Measurements from ENCODE around the gene IFT20. TPM values are rescaled to one million over a fixed set of nuclear protein-coding genes. Genes with fewer than 3 reads are reported as not detected.

Gene IFT20
- total and polyA plus RNA-seq, 2 of the 13 experiments (the other 11 are each of a cell fraction or from before 2014, with no cell fraction given), result 28.0 to 37.8 TPM

GRCh38 chr17:28350271-28350670 lies 15.0 kb upstream of the IFT20 start:
- DNase-seq (ENCODE audit: low spot score), result no peak
- Histone ChIP-seq H3K4me1 (ENCODE audit: insufficient read depth, low read length) (peaks cover 36% of the 10 kb centered on the region), H3K79me2 (ENCODE audit: insufficient read depth, low read length) (peaks cover 4% of the 10 kb centered on the region), H2AFZ (ENCODE audit: low read length) (no peak overlapping the region), H3K9me3 (ENCODE audit: low read length) (no peaks in the 10 kb centered on the region), H3K27ac (ENCODE audit: extremely low read length, insufficient read depth, low read length) (no peak overlapping the region), H3K27me3 (ENCODE audit: control insufficient read depth in 1 of 2, insufficient read depth in 2 of 2, low read length in 2 of 2) (no peaks in the 10 kb centered on the region), H3K4me3 (replicated peaks in 1 of 3; ENCODE audit: insufficient read depth in 1 of 3, low read depth in 2 of 3, low read length in 3 of 3) (no peak overlapping the region), H3K4me2 (ENCODE audit: low read depth, low read length) (no peak overlapping the region), H3K9ac (ENCODE audit: insufficient read depth, low read depth, low read length) (no peak overlapping the region), H3K36me3 (replicated peaks in 1 of 2; ENCODE audit: control insufficient read depth in 1 of 2, insufficient read depth in 2 of 2, low read length in 2 of 2) (peaks cover 23 to 75% of the 10 kb centered on the region in 2 experiments), H4K20me1 (ENCODE audit: insufficient read depth, low read length) (no peaks in the 10 kb centered on the region)
- FAIRE-seq, result no peak
- TF ChIP-seq POLR2A (IDR thresholded peaks at IDR 0.05; ENCODE audit: insufficient read depth in 1 of 2, low read depth in 2 of 2, low read length in 2 of 2) (0 out of 4 replicates have a peak, but pooled peaks of 1 of the 2 experiments have one; percentile 23), YEATS2 (CRISPR knock-in tag; IDR thresholded peaks at IDR 0.05; ENCODE audit: borderline replicate concordance) (no peak)
- in situ Hi-C loops (cut with HindIII; ENCODE audit: extremely low pct_ligation_motif_present, low pct_unique_long_range_greater_than_20kb), result no loop called here
- ATAC-seq, result no peak
- over 99% methylated on average over 7 of the region's 7 CpGs for WGBS (ENCODE audit: low lambda C conversion rate)
- intact Hi-C loops (cut with micrococcal nuclease; ENCODE audit: unreplicated experiment), result no loop called here
- ChIA-PET POLR2A (interaction anchor here (1.1 to 1.4 kb wide), 2 partner anchors 20 to 21 kb away, joined by 3 to 4 read pairs; partner anchors contain the start of genes SARM1 and VTN), CTCF (ENCODE audit: low intra/inter-chr PET ratio, low total read pairs) (no interaction called here)
- BruUV-seq (replicated peaks), result no TSS peak

DNA sequence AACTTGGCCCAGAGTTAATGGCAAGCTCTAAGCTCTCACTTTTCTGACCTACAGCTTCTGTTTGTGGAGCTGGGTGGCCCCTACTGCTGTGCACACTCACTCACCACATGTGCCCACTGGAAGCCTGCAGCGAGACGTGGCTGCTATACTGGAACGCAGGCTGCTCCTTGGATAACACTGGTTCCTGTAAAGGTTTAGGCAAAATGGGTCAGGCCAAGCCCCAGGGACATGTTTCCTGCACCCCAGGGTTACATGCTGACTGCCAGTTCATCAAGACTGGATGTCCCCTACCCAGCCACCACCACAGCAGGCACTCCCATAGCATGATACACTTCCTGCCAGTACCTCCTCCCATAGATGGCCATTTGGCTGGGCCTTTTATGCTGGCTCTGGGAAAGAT lies 13.7 kb upstream of the IFT20 start:
- H3K36me3 ChIP-seq (replicated peaks in 1 of 2; ENCODE audit: control insufficient read depth in 1 of 2, insufficient read depth in 2 of 2, low read length in 2 of 2), result peaks cover 25 to 74% of the 10 kb centered on the region in 2 experiments
- TF ChIP-seq TIGD3 (CRISPR knock-in tag; IDR thresholded peaks at IDR 0.05; ENCODE audit: borderline replicate concordance), result no peak
- no peak for TF ChIP-seq MATR3 (CRISPR knock-in tag; IDR thresholded peaks at IDR 0.05)
- TF ChIP-seq PAF1 (CRISPR knock-in tag; IDR thresholded peaks at IDR 0.05), result 0 out of 2 replicates have a peak, but pooled peaks have one; percentile 43
- TF ChIP-seq, protein P1, sequence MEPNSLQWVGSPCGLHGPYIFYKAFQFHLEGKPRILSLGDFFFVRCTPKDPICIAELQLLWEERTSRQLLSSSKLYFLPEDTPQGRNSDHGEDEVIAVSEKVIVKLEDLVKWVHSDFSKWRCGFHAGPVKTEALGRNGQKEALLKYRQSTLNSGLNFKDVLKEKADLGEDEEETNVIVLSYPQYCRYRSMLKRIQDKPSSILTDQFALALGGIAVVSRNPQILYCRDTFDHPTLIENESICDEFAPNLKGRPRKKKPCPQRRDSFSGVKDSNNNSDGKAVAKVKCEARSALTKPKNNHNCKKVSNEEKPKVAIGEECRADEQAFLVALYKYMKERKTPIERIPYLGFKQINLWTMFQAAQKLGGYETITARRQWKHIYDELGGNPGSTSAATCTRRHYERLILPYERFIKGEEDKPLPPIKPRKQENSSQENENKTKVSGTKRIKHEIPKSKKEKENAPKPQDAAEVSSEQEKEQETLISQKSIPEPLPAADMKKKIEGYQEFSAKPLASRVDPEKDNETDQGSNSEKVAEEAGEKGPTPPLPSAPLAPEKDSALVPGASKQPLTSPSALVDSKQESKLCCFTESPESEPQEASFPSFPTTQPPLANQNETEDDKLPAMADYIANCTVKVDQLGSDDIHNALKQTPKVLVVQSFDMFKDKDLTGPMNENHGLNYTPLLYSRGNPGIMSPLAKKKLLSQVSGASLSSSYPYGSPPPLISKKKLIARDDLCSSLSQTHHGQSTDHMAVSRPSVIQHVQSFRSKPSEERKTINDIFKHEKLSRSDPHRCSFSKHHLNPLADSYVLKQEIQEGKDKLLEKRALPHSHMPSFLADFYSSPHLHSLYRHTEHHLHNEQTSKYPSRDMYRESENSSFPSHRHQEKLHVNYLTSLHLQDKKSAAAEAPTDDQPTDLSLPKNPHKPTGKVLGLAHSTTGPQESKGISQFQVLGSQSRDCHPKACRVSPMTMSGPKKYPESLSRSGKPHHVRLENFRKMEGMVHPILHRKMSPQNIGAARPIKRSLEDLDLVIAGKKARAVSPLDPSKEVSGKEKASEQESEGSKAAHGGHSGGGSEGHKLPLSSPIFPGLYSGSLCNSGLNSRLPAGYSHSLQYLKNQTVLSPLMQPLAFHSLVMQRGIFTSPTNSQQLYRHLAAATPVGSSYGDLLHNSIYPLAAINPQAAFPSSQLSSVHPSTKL (CRISPR knock-in tag; IDR thresholded peaks at IDR 0.05), result no peak
- DNase-seq (ENCODE audit: low spot score) (no peak), ATAC-seq (no peak), FAIRE-seq (no peak)
- no peak overlapping the region for H3K27ac ChIP-seq (ENCODE audit: extremely low read length, insufficient read depth, low read length)
- no peak overlapping the region for H2AFZ ChIP-seq (ENCODE audit: low read length)
- no peaks in the 10 kb centered on the region for H3K79me2 ChIP-seq (ENCODE audit: insufficient read depth, low read length)
- H4K20me1 ChIP-seq (ENCODE audit: insufficient read depth, low read length), result no peaks in the 10 kb centered on the region
- no peaks in the 10 kb centered on the region for H3K27me3 ChIP-seq (ENCODE audit: control insufficient read depth in 1 of 2, insufficient read depth in 2 of 2, low read length in 2 of 2)
- H3K4me1 ChIP-seq (ENCODE audit: insufficient read depth, low read length), result peaks cover 26% of the 10 kb centered on the region
- no CpG with 5 or more reads among the region's 3 CpGs for WGBS (ENCODE audit: low lambda C conversion rate)
- H3K9ac ChIP-seq (ENCODE audit: insufficient read depth, low read depth, low read length), result no peak overlapping the region
- no peak overlapping the region for H3K4me2 ChIP-seq (ENCODE audit: low read depth, low read length)
- ChIA-PET CTCF (ENCODE audit: low intra/inter-chr PET ratio, low total read pairs) (no interaction called here), POLR2A (interaction anchor here (1.1 to 5.3 kb wide), 3 partner anchors 8 to 23 kb away, joined by 3 to 49 read pairs (median 30); partner anchors contain the start of genes POLDIP2, SARM1 and VTN)
- in situ Hi-C loops (cut with HindIII; ENCODE audit: extremely low pct_ligation_motif_present, low pct_unique_long_range_greater_than_20kb) (no loop called here), intact Hi-C loops (cut with micrococcal nuclease; ENCODE audit: unreplicated experiment) (loop anchor here (5.0 kb wide), 1 partner anchor 117 kb away; no protein-coding TSS in a partner anchor)
- no peak overlapping the region for H3K4me3 ChIP-seq (replicated peaks in 1 of 3; ENCODE audit: insufficient read depth in 1 of 3, low read depth in 2 of 3, low read length in 3 of 3)
- no peaks in the 10 kb centered on the region for H3K9me3 ChIP-seq (ENCODE audit: low read length)
- BruUV-seq (replicated peaks), result no TSS peak

All from HepG2 (cell line).